ENCODE data around the gene PNLIPRP3. TPM values are rescaled to one million over a fixed set of nuclear protein-coding genes. Genes with fewer than 3 reads are reported as not detected.

Gene PNLIPRP3
- polyA plus RNA-seq, 1 donor from 2014 or later = not detected

- no peak overlapping the region for H3K27ac Mint-ChIP-seq
- no peak overlapping the region for H3K4me3 Mint-ChIP-seq
- H3K9me3 Mint-ChIP-seq = peaks cover 0 to 2% (median 1%) of the 10 kb centered on the region in 3 donors
- no peaks in the 10 kb centered on the region for H3K36me3 Mint-ChIP-seq
- no peaks in the 10 kb centered on the region for H3K4me1 Mint-ChIP-seq
- H3K27me3 Mint-ChIP-seq = no peaks in the 10 kb centered on the region
Measured at GRCh38 chr10:116429288-116429977, 1.8 kb downstream of the PNLIPRP3 start.

GRCh38 chr10:116430288-116430687 lies 2.6 kb downstream of the PNLIPRP3 start:
- peaks cover 0 to 2% (median 1%) of the 10 kb centered on the region in 3 donors for H3K9me3 Mint-ChIP-seq
- H3K27ac Mint-ChIP-seq = no peak overlapping the region
- H3K4me3 Mint-ChIP-seq = no peak overlapping the region
- H3K4me1 Mint-ChIP-seq = no peaks in the 10 kb centered on the region
- no peaks in the 10 kb centered on the region for H3K36me3 Mint-ChIP-seq
- H3K27me3 Mint-ChIP-seq = no peaks in the 10 kb centered on the region

GRCh38 chr10:116431598-116431997 lies 4.0 kb downstream of the PNLIPRP3 start:
- no peaks in the 10 kb centered on the region for H3K4me1 Mint-ChIP-seq
- H3K36me3 Mint-ChIP-seq = no peaks in the 10 kb centered on the region
- H3K4me3 Mint-ChIP-seq = no peak overlapping the region
- peaks cover 0 to 2% (median 1%) of the 10 kb centered on the region in 3 donors for H3K9me3 Mint-ChIP-seq
- H3K27me3 Mint-ChIP-seq = peaks cover 1% of the 10 kb centered on the region
- no peak overlapping the region for H3K27ac Mint-ChIP-seq

GRCh38 chr10:116437076-116437692 lies 9.5 kb downstream of the PNLIPRP3 start:
- Mint-ChIP-seq H3K4me3 (no peak overlapping the region), H3K4me1 (no peaks in the 10 kb centered on the region), H3K27ac (no peak overlapping the region), H3K36me3 (no peaks in the 10 kb centered on the region), H3K27me3 (peaks cover 1% of the 10 kb centered on the region), H3K9me3 (peaks cover 0 to 2% (median 1%) of the 10 kb centered on the region in 3 donors)

GRCh38 chr10:116440330-116441030 lies 12.8 kb downstream of the PNLIPRP3 start:
- H3K36me3 Mint-ChIP-seq = no peaks in the 10 kb centered on the region
- H3K4me3 Mint-ChIP-seq = no peak overlapping the region

GRCh38 chr10:116444527-116445142 lies 17.0 kb downstream of the PNLIPRP3 start:
- Mint-ChIP-seq H3K9me3 (peaks cover 1 to 4% (median 4%) of the 10 kb centered on the region in 3 donors), H3K4me1 (no peaks in the 10 kb centered on the region), H3K27me3 (no peaks in the 10 kb centered on the region), H3K36me3 (no peaks in the 10 kb centered on the region), H3K27ac (no peak overlapping the region), H3K4me3 (no peak overlapping the region)

More at GRCh38 chr10:116440330-116441030, 12.8 kb downstream of the PNLIPRP3 start:
- H3K27me3 Mint-ChIP-seq = peaks cover under 1% of the 10 kb centered on the region
- no peaks in the 10 kb centered on the region for H3K9me3 Mint-ChIP-seq
- no peak overlapping the region for H3K27ac Mint-ChIP-seq
- H3K4me1 Mint-ChIP-seq = no peaks in the 10 kb centered on the region

- H3K36me3 Mint-ChIP-seq = no peaks in the 10 kb centered on the region
- no peaks in the 10 kb centered on the region for H3K4me1 Mint-ChIP-seq
- H3K9me3 Mint-ChIP-seq = peaks cover 2 to 14% (median 6%) of the 10 kb centered on the region in 3 donors
- H3K4me3 Mint-ChIP-seq = no peak overlapping the region
- no peak overlapping the region for H3K27ac Mint-ChIP-seq
- H3K27me3 Mint-ChIP-seq = no peaks in the 10 kb centered on the region
Measured at GRCh38 chr10:116450861-116451260, 23.2 kb downstream of the PNLIPRP3 start.

- H3K27ac Mint-ChIP-seq = no peak overlapping the region
- H3K4me1 Mint-ChIP-seq = no peaks in the 10 kb centered on the region
- peaks cover 2% of the 10 kb centered on the region for H3K27me3 Mint-ChIP-seq
- no peaks in the 10 kb centered on the region for H3K36me3 Mint-ChIP-seq
- peak overlapping the region in 1 of 4 donors; percentile 3 for H3K4me3 Mint-ChIP-seq
- peaks cover 6 to 14% (median 7%) of the 10 kb centered on the region in 3 donors for H3K9me3 Mint-ChIP-seq
Measured at GRCh38 chr10:116451711-116452337, 24.2 kb downstream of the PNLIPRP3 start.

- no peak overlapping the region for H3K27ac Mint-ChIP-seq
- no peaks in the 10 kb centered on the region for H3K4me1 Mint-ChIP-seq
- peaks cover 6 to 12% (median 9%) of the 10 kb centered on the region in 3 donors for H3K9me3 Mint-ChIP-seq
- no peak overlapping the region for H3K4me3 Mint-ChIP-seq
- peaks cover 2% of the 10 kb centered on the region for H3K27me3 Mint-ChIP-seq
- H3K36me3 Mint-ChIP-seq = no peaks in the 10 kb centered on the region
Measured at GRCh38 chr10:116452338-116452720, 24.7 kb downstream of the PNLIPRP3 start.

- peaks cover 2% of the 10 kb centered on the region for H3K27me3 Mint-ChIP-seq
- no peaks in the 10 kb centered on the region for H3K4me1 Mint-ChIP-seq
- H3K9me3 Mint-ChIP-seq = peaks cover 0 to 11% (median 4%) of the 10 kb centered on the region in 3 donors
- H3K27ac Mint-ChIP-seq = no peak overlapping the region
- H3K4me3 Mint-ChIP-seq = no peak overlapping the region
- H3K36me3 Mint-ChIP-seq = no peaks in the 10 kb centered on the region
Measured at GRCh38 chr10:116457488-116457887, 29.8 kb downstream of the PNLIPRP3 start.

- H3K27me3 Mint-ChIP-seq = peaks cover 2% of the 10 kb centered on the region
- H3K4me1 Mint-ChIP-seq = no peaks in the 10 kb centered on the region
- H3K9me3 Mint-ChIP-seq = peaks cover 0 to 11% (median 0%) of the 10 kb centered on the region in 3 donors
- H3K27ac Mint-ChIP-seq = no peak overlapping the region
- no peak overlapping the region for H3K4me3 Mint-ChIP-seq
- no peaks in the 10 kb centered on the region for H3K36me3 Mint-ChIP-seq
Measured at GRCh38 chr10:116460219-116460618, 32.6 kb downstream of the PNLIPRP3 start.

- no peaks in the 10 kb centered on the region for H3K4me1 Mint-ChIP-seq
- no peak overlapping the region for H3K27ac Mint-ChIP-seq
- H3K9me3 Mint-ChIP-seq = peaks cover 0 to 8% (median 0%) of the 10 kb centered on the region in 3 donors
- no peaks in the 10 kb centered on the region for H3K27me3 Mint-ChIP-seq
- no peak overlapping the region for H3K4me3 Mint-ChIP-seq
- no peaks in the 10 kb centered on the region for H3K36me3 Mint-ChIP-seq
Measured at GRCh38 chr10:116461680-116462079, 34.0 kb downstream of the PNLIPRP3 start.

GRCh38 chr10:116464257-116464656 lies 36.6 kb downstream of the PNLIPRP3 start:
- Mint-ChIP-seq H3K9me3 (peaks cover 0 to 2% (median 0%) of the 10 kb centered on the region in 3 donors), H3K4me1 (no peaks in the 10 kb centered on the region), H3K4me3 (no peak overlapping the region), H3K36me3 (no peaks in the 10 kb centered on the region), H3K27ac (no peak overlapping the region), H3K27me3 (no peaks in the 10 kb centered on the region)

GRCh38 chr10:116465546-116465945 lies 37.9 kb downstream of the PNLIPRP3 start:
- no peaks in the 10 kb centered on the region for H3K9me3 Mint-ChIP-seq
- H3K27me3 Mint-ChIP-seq = no peaks in the 10 kb centered on the region
- no peak overlapping the region for H3K4me3 Mint-ChIP-seq
- H3K36me3 Mint-ChIP-seq = no peaks in the 10 kb centered on the region
- H3K4me1 Mint-ChIP-seq = no peaks in the 10 kb centered on the region
- no peak overlapping the region for H3K27ac Mint-ChIP-seq
